Activated naive CD4-positive, alpha-beta T cell treated with anti-CD3 and anti-CD28 coated beads, Interleukin-2, amount 50 U/mL, for 16 hours (primary cell): ENCODE results near the gene SORD.
"Not testable (repeated sequence)": the region's sequence is repeated elsewhere in the genome, so short reads cannot be mapped to it uniquely, and the experiment has no call there.

Experiments used
- DNase-seq: peaks from one replicate; pipeline ENCODE4 v3.0.0-alpha.2; 2020

Gene SORD

DNA sequence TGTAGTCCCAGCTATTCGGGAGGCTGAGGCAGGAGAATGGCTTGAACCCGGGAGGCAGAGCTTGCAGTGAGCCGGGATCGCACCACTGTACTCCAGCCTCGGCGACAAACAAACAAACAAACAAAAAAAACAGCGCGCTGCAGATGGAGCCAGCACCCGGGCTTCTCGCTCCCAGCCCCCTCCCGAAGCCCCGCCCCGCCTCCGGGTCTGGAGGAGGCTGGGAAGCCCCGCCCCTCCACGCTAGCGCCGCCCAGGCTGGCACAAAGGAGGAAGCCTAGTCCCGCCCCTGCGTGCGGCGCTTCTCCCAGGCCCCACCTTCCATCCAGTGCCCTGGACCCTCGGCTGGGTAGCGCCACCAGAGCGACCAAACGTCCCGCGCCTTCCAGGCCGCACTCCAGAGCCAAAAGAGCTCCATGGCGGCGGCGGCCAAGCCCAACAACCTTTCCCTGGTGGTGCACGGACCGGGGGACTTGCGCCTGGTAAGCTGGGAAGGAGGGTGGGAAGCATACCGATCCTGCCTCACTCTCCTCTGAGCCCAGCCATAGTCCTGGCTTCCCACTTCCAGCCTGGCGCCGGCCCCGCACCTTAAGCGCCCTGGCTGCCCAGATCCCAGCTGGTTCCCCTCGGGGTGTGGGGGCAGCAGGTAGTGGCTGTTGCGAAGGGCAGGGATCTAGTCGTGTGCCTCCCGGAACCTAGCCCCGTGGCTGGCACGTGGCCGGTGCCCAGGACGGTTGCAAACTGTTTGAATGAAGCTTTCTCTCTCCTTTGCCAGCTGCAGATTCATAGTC lies at the start of gene SORD:
Gene SORD, plus strand, starts transcription at position 325 of the 788 bp plus-strand sequence. Its CDS starts 89 bp downstream, at position 414.
- DNase-seq = peak; percentile 96

DNA sequence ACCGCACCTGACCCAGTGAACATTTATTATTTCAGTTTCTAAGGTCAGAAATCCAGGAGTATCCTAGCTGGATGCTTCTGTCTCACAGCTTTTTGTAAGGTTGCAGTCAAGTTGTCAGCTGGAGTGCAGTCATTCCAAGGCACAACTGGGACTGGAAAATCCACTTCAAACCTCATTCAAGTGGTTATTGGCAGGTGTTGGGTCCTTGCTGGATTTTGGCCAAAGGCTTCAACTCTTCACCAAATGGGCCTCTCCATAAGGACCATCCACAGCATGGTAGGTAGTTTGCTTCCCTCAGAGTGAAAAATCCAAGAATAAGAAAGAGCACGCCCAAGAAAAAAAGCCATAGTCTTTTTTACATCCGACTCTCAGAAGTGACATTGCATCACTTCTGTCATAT lies 46.8 kb upstream of the SORD start:
- not testable (repeated sequence) for DNase-seq

GRCh38 chr15:44977781-44978180 lies 45.2 kb upstream of the SORD start:
- not testable (repeated sequence) for DNase-seq

DNA sequence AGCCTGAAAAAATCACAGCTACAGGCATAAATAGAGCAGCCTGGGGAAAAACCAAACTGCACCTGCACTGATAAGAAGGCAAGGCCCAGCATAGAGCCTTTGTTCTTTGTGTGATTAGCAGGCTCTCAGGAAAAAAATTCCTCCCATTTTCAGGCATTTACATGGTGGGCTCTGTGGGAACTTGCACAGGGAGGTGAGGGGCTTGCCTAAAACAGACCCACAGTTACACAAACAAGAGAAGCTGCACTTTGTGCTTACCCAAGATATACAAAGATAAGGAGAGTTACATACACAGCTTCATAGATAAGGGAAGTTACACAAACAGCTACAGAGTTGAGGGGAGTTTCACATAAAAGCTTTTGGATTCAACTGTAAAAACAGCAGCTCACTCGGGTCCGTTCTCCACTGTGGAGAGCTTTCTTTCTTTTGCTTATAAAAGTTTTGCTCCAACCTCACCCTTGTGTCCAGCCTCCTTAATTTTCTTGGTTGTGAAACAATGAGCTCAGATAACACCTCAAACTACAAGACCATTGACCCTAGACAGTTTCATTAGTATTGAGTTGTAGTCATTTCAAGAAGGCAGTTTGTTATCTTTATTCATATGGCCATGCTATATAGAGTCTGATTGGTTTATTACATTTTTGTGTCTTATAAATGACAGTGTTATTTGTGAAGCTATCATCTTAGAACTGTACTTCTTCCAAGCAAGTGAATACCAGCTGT lies 43.2 kb upstream of the SORD start:
- not testable (repeated sequence) for DNase-seq

GRCh38 chr15:44984144-44984543 lies 38.9 kb upstream of the SORD start:
- DNase-seq = not testable (repeated sequence)

DNA sequence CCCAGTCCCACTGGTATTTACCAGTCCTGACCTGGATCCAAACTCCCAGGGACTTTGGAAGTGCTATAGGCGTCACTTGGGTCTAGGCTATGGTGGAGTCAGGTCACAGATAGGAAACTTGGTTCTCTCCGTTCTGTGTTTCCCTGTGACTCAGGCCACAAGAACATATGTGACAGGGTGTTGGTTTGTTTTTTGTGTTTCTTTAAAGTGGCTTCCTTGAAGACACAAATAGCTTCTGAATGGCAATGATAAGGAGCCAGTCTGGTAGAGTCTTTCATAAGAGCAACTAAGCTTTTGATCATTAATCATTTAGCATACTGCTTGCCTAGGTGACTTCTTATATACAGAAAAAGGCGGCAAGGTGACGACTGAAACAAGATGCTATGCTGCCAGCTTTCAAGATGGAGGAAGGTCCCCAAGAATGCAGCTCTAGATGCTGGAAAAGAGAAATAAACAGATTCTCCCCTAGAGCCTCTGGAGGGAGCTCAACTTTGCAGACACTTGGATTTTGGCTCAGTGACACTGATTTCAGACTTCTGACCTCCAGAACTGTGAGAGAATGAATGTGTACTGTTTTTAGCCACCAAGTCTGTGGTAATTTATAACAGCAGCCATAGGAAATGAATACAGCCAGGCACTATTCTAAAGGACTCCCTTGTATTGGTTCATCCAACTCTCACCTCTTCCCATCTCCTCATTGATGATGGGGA lies 36.5 kb upstream of the SORD start:
- not testable (repeated sequence) for DNase-seq

GRCh38 chr15:44987711-44988110 lies 35.3 kb upstream of the SORD start:
- not testable (repeated sequence) for DNase-seq

DNA sequence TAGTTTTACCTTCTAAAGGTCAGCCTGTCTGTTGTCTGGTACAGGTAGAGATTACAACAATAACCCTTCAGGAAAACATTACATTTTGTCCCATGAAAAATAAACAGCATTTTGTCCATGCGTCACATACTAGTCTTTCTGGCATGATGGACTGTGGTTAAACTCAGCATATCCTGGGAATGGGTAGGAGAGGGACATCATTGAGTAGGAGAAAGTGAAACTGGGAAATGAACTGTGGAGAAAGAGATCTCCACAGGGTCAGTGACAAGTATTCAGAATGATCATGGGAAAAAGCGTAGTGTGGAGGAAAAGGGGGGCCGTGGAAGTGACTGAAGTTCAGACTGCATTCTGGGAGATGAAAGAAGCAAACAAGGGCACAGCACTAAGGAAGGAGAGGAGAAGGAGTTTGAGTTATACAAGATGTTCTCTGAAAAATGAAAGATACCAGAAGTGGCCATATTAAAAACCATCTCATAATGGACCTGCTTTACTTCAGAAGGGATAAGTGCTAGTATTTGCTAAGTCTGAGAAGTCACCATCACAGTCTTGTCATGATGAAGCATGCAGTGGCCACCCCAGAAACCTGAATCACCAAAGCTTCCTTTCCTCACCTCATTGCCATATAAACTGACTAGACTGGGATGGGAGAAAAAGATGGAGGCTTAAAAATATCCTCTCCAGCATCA lies 34.7 kb upstream of the SORD start:
- DNase-seq = not testable (repeated sequence)

DNA sequence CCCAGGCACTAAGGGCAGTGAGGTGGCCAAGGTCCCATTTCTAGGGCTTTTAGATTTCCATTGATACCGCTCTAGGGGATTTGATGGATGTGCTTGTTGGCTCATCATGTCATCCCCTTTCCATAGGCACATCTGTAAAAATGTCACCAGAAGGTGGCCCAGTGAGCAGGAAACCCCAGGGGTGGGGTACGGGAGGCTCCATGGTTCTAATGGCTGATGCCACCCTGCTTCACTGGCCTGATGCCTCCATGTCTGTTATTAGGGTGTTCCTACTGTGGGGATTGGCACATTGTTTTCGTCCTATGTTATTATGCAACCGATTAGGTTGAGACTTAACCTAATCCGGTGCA lies 34.1 kb upstream of the SORD start:
- not testable (repeated sequence) for DNase-seq

DNA sequence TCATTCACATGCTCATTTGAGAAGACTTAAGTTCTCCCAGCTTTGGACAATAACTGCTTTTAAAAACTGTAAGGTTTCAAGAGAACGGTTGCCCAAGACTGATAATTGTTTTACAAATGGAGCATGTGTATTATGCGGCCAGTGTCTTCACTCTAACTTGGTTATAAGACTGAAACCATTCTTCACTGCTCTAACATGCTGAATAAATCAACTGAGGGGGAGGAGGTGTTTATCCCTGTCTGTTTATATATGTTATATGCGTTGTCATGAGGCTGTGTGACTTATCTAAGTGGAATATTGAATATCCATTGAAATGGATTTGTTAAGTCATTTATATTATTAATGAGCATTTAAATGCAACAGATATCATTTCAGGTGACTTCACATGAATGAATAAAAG lies 25.4 kb upstream of the SORD start:
- DNase-seq = not testable (repeated sequence)

DNA sequence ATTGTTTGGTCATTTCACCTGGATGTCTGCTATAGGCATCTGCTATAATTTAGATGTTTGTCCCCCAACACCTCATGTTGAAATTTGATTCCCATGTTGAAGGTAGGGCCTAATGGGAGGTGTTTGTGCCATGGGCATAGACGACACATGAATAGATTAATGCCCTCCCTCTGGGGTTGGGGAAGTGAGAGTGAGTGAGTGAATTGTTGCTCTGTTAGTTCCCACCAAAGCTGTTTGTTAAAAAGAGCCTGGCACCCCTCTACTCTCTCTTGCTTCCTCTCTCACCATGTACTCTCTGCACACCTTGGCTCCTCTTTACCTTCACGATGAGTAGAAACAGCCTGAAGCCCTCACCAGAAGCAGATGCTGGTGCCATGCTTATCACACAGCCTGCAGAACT lies 23.9 kb upstream of the SORD start:
- DNase-seq = no peak

GRCh38 chr15:45001180-45001579 lies 21.8 kb upstream of the SORD start:
- DNase-seq = not testable (repeated sequence)

DNA sequence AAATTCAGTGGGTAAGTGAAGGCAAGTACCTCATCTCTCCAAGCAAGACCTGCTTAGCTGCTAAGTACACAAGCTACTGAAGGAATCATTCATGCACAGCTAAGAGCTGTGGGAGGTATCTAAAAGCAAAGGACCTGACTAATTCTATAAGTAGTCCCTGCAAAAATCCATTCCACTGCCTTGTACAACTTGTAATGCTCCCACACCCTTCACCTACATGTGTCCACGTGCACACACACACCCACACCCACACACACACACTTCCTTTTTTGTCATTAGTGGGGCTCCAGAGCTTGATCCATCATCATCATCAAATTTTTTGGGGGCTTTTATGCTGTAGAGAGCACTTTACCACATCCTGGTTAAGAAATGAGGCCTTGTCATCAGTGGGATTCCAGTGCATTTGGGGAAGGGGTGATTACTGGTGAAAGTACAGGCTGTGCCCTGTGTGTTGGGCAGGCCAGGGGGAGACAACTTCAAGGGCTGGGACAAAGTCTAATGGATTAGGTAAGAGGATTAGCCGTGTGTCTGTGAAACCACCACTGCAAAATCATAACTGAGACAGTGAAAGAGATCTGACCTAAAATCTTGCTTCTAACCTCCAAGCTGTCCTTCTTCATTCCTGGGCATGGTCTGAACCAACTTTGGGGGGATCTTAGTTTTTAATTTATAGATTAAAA lies 19.1 kb upstream of the SORD start:
- DNase-seq = not testable (repeated sequence)

DNA sequence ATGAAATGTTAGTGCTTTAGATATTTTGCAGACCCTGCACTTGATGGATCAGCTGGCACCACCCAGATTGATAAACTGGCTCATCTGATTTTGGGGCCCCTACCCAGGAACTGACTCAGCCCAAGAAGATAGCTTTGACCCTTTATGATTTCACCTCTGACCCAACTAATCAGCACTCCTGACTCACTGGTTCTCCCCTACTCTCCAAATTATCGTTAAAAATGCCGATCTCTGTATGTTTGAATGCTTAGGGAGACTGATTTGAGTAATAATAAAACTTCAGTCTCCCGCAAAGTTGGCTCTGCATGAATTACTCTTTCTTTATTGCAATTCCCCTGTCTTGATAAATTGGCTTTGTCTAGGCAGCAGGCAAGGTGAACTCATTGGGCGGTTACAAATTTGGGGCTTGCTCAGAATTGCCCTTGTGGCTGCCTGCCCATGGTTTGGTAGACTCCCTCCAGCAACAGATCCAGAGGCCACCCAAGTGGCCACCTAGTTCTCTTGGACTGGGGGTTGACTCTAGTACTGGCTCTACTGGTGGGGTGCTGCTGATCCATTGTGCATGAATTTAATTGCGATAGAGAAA lies 18.3 kb upstream of the SORD start:
- not testable (repeated sequence) for DNase-seq

GRCh38 chr15:45009046-45009445 lies 13.9 kb upstream of the SORD start:
- no peak for DNase-seq

- not testable (repeated sequence) for DNase-seq
Measured at GRCh38 chr15:45015114-45015513, 7.9 kb upstream of the SORD start.

GRCh38 chr15:45020222-45020900 lies 2.6 kb upstream of the SORD start:
- DNase-seq = not testable (repeated sequence)

DNA sequence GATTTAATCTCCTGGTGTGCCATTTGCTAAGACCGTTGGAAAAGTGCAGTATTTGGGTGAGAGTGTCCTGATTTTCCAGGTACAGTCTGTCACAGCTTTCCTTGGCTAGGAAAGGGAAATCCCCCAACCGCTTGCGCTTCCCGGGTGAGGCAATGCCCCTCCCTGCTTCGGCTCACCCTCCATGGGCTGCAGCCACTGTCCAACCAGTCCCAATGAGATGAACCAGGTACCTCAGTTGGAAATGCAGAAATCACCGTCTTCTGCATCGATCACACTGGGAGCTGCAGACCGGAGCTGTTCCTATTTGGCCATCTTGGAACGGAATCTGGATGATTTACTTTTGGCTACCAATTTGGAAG lies 2.1 kb upstream of the SORD start:
- not testable (repeated sequence) for DNase-seq

DNA sequence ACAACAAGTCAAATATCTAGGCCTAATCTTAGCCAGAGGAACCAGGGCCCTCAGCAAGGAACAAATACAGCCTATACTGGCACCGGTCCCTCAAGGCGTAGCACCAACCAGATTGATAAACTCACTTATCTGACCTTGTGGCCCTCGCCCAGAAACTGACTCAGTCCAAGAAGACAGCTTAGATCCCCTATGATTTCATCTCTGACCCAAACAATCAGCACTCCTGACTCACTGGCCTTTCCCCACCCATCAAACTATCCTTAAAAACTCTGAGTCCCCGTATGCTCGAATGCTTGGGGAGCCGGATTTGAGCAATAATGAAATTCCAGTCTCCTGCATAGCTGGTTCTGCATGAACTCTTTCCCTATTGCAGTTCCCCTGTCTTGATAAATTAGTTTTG lies 1.6 kb upstream of the SORD start:
- no peak for DNase-seq

DNA sequence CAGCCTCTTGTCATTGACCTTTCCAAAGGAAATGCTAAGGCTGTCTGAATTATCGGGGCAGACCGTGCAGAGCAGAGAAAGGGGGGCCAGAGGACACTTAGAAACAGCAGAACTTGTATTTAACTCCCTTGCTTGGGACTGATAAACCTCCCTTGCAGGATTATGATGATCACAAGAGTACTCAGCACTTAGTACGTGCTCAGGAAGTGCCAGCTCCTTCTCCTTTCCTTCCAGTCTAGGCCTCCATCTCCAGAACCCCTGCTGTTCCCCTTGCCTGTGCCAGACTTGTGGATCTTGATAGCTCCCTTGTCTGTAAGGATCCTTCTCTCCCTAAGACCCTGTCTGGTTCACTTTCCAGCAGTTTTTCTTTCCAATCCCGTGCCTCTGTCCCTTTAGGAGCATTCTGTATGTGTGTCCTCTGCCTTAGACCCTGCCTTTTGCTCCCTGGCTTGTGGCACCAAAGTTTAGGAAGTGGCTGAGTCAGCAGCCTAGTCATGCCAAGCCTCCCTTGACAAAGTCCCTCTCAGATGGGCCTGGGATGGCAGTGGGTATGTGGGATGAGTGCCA lies 747 bp downstream of the SORD start:
- DNase-seq = no peak

DNA sequence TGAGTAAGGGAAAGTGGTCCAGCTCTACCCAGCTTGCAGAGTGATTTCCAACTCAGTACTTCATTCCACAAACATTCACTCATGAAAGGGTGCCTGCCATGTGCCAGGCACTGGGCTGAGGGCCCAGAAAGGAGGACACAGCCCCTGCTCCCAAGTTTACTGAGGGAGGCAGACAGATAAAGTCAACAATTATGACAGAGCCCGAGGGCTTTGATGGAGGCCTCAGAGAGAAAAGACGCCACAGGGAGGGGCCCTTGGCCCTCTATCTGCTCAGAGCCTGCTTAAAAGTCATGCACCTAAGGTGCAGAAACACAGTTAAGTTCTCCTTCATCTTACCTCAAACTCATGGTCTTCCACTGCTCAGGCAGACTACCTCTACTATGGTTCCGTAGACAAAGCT lies 1.7 kb downstream of the SORD start:
- not testable (repeated sequence) for DNase-seq
